ENCODE data around the gene PDZRN4. TPM values are rescaled to one million over a fixed set of nuclear protein-coding genes. Genes with fewer than 3 reads are reported as not detected.

PDZRN4 gene
- polyA plus RNA-seq, 1 donor from 2014 or later: 46.7 TPM

- no peak overlapping the region for H3K4me2 ChIP-seq (ENCODE audit: low read length)
- TF ChIP-seq TAF1 (IDR thresholded peaks at IDR 0.05; ENCODE audit: low read depth) (no peak), MXI1 (conservative IDR thresholded peaks at IDR 0.05; ENCODE audit: poor library complexity, severe bottlenecking) (no peak), EP300 (conservative IDR thresholded peaks at IDR 0.05; ENCODE audit: poor library complexity, severe bottlenecking) (peak; percentile 92), POLR2AphosphoS5 (IDR thresholded peaks at IDR 0.05) (peak; percentile 57), CTCF (IDR thresholded peaks at IDR 0.05; ENCODE audit: poor library complexity, severe bottlenecking) (no peak)
- no peaks in the 10 kb centered on the region for H3K79me2 ChIP-seq (replicated peaks; ENCODE audit: insufficient read depth, low read length)
- peak overlapping the region; percentile 77 for H3K27ac ChIP-seq (ENCODE audit: low read length)
- H3K9me3 ChIP-seq (ENCODE audit: low read length): no peaks in the 10 kb centered on the region
- H2AFZ ChIP-seq (ENCODE audit: low read depth, low read length): no peak overlapping the region
- no peaks in the 10 kb centered on the region for H3F3A ChIP-seq (ENCODE audit: insufficient read depth, low read length, poor library complexity, severe bottlenecking)
- H4K20me1 ChIP-seq (ENCODE audit: insufficient read depth): no peaks in the 10 kb centered on the region
- H3K4me3 ChIP-seq (ENCODE audit: low read length): peak overlapping the region; percentile 3
- H3K9ac ChIP-seq (ENCODE audit: low read length): peak overlapping the region; percentile 6
- H3K9me2 ChIP-seq (ENCODE audit: insufficient read depth, low read length): no peaks in the 10 kb centered on the region
- no peaks in the 10 kb centered on the region for H3K27me3 ChIP-seq (ENCODE audit: insufficient read depth, low read depth, low read length)
- no peaks in the 10 kb centered on the region for H3K36me3 ChIP-seq (ENCODE audit: insufficient read depth, low read length)
Observed at GRCh38 chr12:41334390-41334789, 146.3 kb downstream of the PDZRN4 start.

- H3K79me2 ChIP-seq (replicated peaks; ENCODE audit: insufficient read depth, low read length): no peaks in the 10 kb centered on the region
- H3K27me3 ChIP-seq (ENCODE audit: insufficient read depth, low read depth, low read length): no peaks in the 10 kb centered on the region
- no peak overlapping the region for H2AFZ ChIP-seq (ENCODE audit: low read depth, low read length)
- no peaks in the 10 kb centered on the region for H3K9me2 ChIP-seq (ENCODE audit: insufficient read depth, low read length)
- H3K4me2 ChIP-seq (ENCODE audit: low read length): no peak overlapping the region
- H3K9me3 ChIP-seq (ENCODE audit: low read length): no peaks in the 10 kb centered on the region
- no peak overlapping the region for H3K27ac ChIP-seq (ENCODE audit: low read length)
- no peak overlapping the region for H3K4me3 ChIP-seq (ENCODE audit: low read length)
- no peaks in the 10 kb centered on the region for H3F3A ChIP-seq (ENCODE audit: insufficient read depth, low read length, poor library complexity, severe bottlenecking)
- TF ChIP-seq TAF1 (IDR thresholded peaks at IDR 0.05; ENCODE audit: low read depth): no peak
- TF ChIP-seq CTCF (IDR thresholded peaks at IDR 0.05; ENCODE audit: poor library complexity, severe bottlenecking): no peak
- TF ChIP-seq EP300 (conservative IDR thresholded peaks at IDR 0.05; ENCODE audit: poor library complexity, severe bottlenecking): no peak
- no peak for TF ChIP-seq EZH2 (IDR thresholded peaks at IDR 0.05; ENCODE audit: borderline replicate concordance, insufficient read depth, low read length, poor library complexity, severe bottlenecking)
- TF ChIP-seq REST (IDR thresholded peaks at IDR 0.05; ENCODE audit: borderline replicate concordance): no peak
- no peak for TF ChIP-seq POLR2AphosphoS5 (IDR thresholded peaks at IDR 0.05)
- TF ChIP-seq RAD21 (conservative IDR thresholded peaks at IDR 0.05): no peak
- TF ChIP-seq SMC3 (conservative IDR thresholded peaks at IDR 0.05; ENCODE audit: poor library complexity): no peak
- no peak for TF ChIP-seq MXI1 (conservative IDR thresholded peaks at IDR 0.05; ENCODE audit: poor library complexity, severe bottlenecking)
- H3K36me3 ChIP-seq (ENCODE audit: insufficient read depth, low read length): no peaks in the 10 kb centered on the region
- H3K9ac ChIP-seq (ENCODE audit: low read length): no peak overlapping the region
- H4K20me1 ChIP-seq (ENCODE audit: insufficient read depth): no peaks in the 10 kb centered on the region
Observed at GRCh38 chr12:41336041-41336549, 148.0 kb downstream of the PDZRN4 start.
